Placental epithelial cell (primary cell): ENCODE results near the gene FAM135A. TPM values are rescaled to one million over a fixed set of nuclear protein-coding genes. Genes with fewer than 3 reads are reported as not detected.

ENCODE experiments used
- small RNA-seq: library from RNA; depleted of rRNA; stranded (forward); fragments of <200 nt; gene quantifications from one replicate; pipeline ENCODE3, GENCODE V24; 2012
- total RNA-seq: library from RNA; depleted of rRNA; stranded (reverse); fragments of >200 nt; gene quantifications from 2 replicates; pipeline ENCODE4 v1.2.3, GENCODE V29; 2012

FAM135A gene
- 18.0 and 20.4 TPM in 2 replicates for total RNA-seq

DNA sequence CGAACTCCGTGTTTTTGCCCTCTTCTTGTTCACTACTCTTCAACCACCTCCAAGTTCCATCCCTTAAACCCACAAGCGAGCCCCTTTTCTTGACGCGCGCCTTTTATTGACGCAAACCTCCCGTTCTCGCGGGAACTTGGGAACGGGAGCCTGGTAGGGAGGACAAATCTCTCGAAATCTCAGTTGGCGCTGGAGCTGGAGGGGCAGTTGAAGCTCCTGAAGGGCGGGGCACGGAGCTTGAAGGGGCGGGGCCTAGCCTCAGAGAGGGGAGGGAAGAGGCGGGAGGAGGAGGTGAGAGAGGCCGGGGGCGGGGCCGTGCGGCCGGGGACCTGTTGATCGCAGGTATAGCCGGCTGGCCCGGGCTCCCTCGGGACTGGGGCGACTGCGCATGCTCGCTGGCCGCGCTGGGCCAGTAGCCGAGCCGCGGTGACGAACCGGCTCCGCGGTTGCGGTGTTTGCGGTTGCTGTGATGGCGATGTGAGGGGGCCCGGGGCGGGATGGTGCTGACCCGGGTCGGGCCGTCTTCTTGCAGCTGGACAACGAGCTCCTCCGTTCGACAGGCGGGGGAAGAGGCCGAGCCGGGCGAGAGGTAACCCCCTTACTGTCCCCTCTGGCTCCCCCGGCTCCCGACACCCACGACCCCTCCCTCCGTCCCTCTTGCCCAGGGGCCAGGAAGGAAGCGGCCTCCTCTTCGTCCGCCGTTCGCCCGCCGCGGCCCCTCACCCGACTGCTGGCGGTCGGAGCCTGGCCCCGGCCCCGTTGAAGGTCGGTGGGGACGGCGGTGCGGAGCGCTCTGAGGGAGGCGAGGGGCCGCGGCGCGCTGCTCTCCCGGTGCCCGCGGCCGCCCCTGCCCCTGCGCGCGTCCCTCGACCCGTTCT, at the start of gene FAM135A:
FAM135A (plus strand) TSS at position 395 of the 878 bp plus-strand sequence. CDS start 14,835 bp downstream, outside the sequence.

DNA sequence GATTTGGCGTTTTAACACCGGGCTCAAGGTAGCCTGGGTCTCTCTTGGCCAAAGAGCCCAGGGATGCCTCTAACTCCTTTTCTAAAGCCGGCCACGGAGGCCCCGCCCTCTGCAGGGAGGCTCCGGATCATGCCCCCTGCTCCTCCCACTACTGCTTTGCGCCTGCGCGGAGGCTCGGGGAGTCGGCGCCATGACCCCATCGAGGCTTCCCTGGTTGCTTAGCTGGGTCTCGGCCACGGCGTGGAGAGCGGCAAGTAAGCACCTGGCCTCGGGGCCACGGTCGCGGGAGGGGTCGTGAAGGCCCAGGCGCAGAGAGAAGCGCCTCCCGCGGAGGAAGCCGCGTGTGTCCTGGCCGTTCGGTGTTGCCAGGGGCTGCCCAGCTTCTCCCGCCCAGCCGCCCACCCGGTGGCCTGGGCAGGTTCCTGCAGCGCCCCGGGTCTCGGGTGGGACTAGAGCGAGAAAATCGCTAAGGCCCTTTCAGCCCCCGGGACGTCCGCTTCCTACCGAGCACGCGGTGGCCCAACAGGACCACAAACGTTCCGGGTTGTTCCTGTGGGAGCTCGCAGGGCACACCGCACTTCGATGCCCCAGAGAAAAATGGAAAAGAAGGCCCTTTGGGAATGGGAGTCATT, 153.6 kb downstream of the FAM135A start, which contains the start of gene SDHAF4:
SDHAF4 (plus strand) TSS at position 180 of the 632 bp plus-strand sequence; CDS start at position 191, 11 bp downstream.

Small RNA genes lying within 50 kb of the gene (small RNA-seq; reads per million reads assigned to genes)
- not detected for gene RNU7-48P

Other genes starting within 250 kb of the FAM135A start
- not detected in 2 replicates for gene COL9A1, start 110.4 kb upstream of the FAM135A start, total RNA-seq
- gene SDHAF4, start 153.4 kb downstream of the FAM135A start, total RNA-seq, result 2.9 and 10.2 TPM in 2 replicates